HuH-7.5 (cell line): Measurements from ENCODE around the gene TPCN2.
"Not testable (repeated sequence)": the region's sequence is repeated elsewhere in the genome, so short reads cannot be mapped to it uniquely, and the experiment has no call there.

ENCODE experiments used
- DNase-seq: peaks from one replicate; pipeline ENCODE4 v3.0.0; 2011; ENCODE audit warnings: low spot score

The TPCN2 gene

DNA sequence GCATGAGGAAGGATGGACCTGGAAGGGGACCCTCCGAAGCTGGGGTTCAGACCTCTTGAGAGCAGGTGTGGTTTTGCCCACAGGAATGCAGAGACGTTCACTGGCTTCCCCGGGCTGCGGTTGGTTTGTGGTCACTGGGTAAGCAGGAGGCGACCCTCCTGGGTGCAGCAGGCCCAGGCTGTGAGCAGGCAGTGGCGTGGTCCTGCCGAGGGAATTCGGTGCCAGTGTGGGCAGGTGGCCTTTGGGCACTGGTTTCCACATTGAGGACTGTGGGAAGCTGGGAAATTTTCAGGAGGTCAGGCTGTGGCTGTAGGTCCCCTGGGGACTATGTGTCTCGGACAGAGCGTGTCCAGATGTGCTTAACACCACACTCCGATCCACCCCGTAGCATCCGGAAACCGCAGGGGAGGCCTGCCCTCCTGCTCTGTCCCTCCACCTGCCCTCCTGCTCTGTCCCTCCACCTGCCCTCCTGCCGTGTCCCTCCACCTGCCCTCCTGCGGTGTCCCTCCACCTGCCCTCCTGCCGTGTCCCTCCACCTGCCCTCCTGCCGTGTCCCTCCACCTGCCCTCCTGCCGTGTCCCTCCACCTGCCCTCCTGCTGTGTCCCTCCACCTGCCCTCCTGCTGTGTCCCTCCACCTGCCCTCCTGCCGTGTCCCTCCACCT is 27.5 kb downstream of the TPCN2 start:
- no peak for DNase-seq

DNA sequence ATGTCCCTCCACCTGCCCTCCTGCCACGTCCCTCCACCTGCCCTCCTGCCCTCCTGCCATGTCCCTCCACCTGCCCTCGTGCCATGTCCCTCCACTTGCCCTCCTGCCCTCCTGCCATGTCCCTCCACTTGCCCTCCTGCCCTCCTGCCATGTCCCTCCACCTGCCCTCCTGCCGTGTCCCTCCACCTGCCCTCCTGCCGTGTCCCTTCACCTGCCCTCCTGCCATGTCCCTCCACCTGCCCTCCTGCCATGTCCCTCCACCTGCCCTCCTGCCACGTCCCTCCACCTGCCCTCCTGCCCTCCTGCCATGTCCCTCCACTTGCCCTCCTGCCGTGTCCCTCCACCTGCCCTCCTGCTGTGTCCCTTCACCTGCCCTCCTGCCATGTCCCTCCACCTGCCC is 28.2 kb downstream of the TPCN2 start:
- not testable (repeated sequence) for DNase-seq

DNA sequence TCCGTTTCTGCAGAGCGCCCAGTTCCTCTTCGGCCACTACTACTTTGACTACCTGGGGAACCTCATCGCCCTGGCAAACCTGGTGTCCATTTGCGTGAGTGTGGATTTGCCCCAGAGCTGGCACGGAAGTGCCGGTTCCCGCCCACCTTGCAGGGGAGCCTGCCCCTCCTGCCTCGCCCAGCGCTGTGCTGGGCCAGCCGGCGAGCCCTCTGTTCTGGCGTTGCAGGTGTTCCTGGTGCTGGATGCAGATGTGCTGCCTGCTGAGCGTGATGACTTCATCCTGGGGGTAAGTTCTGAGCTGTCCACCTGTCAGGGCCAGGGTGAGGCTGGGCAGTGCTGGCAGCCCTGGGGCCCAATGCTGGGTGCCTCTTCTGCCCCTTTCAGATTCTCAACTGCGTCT is 29.8 kb downstream of the TPCN2 start:
- DNase-seq: no peak

DNA sequence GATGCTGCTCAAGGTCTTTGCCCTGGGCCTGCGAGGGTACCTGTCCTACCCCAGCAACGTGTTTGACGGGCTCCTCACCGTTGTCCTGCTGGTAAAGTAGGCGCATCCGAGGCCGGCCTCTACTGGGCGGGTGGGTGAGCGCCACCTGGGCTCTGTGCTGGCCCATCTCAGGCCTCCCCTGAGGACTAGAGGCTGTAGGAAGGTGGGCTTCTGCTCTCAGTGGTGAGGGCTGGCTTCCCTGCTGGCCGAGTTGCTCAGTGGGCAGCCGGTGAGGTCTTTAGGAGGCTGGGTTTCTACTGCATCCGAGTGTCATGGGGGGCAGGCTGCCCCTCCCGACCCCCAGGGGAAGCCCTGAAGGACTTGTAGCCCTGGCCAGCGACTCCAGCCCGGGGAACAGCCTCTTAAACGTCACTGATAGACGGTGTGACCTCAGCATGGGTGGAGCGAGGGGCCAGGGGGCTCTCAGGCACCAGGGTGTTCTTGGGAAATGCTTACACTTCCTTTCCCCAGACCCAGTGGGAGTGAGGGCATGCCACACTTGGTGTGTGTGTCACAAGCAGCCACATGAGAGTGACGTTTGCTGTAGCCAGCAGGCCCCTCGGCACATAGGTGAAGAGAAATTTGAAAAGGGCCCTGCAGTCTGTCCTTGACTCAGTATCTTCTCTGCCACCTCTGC is 30.3 kb downstream of the TPCN2 start:
- DNase-seq: no peak

DNA sequence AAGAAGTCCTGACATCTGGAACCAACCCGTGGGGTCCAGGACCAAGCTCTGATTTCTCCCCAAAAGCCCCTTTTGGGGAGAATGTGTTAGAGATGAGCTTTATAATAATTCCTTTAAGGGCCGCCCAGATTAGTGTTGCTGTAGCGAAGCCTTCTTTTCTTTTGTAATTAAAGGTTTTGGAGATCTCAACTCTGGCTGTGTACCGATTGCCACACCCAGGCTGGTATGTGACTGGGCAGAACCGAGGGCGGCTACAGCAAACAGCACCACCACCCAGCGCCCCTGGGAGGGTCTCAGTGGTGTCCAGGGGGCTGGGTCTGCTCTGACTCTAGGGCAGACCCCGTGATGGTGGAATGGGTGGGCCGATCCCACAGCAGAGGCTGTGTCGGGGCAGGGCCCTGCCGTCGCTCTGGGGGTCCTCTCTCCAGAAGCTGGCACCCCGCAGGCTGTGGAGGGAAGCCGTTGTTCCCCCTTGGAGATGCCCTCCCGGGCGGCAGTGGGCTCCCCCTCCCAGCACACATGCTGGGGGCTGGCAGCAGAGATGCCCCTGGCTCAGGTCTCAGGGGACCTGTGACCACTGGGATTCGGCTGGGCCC is 31.0 kb downstream of the TPCN2 start:
- DNase-seq: no peak

DNA sequence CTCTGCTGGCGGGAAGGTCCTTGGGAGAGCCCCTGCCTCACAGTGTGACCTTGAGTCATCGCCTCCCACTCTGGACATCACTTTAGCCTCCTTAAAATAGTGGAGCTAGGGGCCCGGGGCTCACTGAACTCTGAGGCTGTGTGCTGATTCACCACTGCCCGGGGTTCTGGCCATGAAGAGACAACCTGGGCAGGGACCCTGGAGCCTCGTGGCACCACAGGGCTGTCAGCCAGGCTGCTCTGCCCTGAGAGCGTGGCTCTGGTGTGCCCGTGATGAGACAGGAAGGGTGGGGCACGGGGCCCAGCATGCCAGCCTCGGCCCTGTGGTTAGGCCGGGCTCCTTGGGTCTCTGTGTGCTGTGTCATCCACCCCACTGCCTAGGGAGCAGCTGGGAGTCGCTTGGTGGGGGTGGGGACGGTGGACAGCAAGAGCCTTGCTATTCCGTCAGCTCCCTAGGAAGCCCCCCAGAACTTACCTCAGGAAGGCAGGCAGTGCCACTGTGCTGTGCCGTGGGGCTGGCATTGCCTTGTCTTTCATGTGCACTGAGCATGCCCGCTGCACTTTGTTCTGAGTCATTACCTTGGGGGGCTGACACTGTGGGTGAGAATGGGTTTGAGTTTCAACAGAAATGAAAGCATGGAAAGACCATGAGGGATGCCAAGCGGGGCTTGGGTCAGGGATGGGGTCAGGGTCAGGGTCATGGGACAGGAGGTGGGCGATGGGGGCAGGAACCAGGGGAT is 31.7 kb downstream of the TPCN2 start:
- DNase-seq: no peak

DNA sequence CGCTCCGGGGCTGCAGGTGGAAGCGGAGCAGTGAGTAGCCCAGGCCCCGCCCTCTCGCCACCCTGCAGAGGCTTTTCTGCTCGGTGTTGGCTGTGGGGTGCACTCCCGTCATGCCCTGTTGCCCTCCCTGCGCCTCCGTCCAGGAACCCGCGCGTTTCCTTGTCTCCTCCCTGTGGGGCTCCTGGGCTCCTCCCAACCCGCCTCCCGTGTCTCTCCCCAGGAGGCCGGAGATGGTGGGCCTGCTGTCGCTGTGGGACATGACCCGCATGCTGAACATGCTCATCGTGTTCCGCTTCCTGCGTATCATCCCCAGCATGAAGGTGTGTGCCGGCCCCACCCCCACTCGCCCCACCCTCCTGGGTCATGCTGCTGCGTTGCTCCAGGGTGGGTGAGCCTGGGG is 32.4 kb downstream of the TPCN2 start:
- DNase-seq: no peak

DNA sequence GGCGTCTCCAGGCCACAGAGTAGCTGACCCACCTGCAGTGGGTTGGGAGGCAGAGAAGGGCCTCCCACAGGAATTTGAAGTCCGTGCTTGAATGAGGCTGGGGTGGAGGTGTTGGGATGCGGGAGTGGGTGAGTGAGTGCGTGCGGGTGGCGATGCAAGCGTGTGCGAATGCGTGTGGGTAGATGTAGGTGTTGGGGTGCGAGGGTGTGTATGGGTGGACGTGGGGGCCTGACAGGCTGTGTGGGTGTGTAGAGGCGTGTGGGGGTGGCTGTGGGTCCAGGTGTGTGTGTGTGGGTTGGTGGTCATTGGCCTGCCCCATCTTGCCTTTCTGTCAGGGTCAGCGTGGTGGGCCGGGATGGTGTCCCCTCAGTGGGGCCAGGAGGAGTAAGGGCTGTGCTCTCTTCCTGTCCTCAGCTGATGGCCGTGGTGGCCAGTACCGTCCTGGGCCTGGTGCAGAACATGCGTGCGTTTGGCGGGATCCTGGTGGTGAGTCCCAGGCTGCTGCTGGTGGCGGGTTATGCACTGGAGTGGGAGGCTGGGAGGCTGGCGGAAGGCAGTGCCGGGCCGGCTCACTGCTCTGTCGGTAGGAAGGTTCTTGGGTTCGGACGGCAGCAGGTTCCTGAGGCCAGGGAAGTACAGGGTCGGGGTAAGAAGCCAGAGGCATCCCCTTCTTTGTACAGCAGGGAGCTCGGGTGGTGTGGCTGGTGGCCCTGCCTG is 35.0 kb downstream of the TPCN2 start:
- no peak for DNase-seq

DNA sequence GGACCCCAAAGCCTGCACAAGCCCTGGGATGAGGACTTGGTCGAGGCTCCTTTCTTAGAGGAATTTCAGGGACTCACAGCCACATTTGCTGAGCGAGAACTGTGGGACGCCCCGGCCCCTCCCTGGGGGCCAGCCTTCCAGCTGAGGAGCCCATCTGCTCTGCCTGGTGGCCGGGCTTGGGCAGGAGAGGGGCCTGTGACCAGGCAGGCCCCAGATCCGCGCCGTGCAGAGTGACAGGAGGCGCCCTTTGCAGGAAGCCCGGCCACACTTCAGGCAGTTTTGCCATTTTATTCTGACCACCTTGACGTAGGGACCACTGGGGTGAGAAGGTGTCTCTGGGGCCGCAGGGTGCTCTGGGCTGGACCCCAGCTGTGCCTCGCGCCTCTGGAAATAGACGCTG is 35.6 kb downstream of the TPCN2 start:
- no peak for DNase-seq

DNA sequence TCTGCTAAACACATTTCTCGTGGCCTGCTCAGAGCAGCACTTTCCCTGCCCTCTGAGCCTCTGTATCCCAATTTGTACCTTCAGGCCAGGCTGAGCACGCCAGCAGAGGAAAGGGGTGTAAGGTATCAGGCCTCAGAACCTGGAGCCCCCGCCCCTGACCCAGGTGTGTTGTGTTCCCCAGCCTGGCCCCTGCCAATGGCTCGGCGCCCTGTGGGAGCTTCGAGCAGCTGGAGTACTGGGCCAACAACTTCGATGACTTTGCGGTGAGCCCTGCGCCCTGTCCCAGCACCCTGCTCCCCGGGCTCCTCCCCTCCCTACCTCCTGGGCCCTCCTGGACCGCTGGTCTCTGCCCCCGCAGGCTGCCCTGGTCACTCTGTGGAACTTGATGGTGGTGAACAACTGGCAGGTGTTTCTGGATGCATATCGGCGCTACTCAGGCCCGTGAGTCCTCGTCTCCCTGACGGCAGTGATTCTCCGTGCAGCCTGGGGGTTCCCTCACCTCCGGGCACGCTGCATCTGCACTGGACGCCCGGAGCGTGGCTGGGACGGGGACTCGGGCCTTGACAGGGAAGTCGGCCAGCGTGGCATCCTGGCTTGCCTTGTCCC is 36.9 kb downstream of the TPCN2 start:
- no peak for DNase-seq

DNA sequence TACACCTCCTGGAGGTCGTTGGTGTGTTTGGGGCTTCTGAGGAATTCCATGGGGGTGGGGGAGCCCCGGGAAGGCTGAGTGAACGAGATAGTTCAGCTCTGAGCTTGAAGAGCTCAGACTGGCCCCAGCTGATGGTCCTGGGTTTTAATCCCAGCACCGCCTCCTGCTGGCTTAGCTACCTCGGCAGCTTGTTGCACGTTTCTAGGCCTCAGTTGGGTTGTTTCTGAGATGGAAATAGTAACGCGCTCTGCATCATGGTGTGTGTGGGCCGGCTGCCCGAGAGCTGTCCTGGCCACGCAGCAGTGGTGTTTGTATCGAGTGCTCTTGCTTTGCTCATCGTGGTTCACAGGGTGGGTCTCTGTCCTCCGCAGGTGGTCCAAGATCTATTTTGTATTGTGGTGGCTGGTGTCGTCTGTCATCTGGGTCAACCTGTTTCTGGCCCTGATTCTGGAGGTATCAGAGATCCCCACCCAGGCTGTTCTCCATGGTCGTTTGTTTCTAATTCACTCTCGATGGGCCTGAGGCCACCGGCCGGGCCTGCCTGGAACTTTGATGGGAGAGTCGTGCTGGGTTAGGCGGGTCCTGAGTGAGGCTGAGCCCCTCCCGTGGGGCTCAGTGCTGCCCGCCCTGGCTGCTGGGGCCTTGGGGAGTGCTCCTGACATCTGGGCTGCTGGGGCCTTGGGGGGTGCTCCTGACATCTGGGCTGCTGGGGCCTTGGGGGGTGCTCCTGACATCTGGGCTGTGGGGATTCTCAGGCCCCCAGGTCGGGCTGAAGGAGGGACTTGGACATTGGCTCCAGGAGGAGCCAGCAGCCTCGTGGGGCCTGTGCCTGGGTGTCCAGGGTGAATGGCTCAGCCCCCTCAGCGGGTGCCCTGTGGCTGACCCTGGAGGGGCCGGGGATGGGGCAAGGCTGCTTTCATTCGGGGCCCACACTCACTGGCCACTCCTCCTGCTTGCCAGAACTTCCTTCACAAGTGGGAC is 37.7 kb downstream of the TPCN2 start:
- no peak for DNase-seq

DNA sequence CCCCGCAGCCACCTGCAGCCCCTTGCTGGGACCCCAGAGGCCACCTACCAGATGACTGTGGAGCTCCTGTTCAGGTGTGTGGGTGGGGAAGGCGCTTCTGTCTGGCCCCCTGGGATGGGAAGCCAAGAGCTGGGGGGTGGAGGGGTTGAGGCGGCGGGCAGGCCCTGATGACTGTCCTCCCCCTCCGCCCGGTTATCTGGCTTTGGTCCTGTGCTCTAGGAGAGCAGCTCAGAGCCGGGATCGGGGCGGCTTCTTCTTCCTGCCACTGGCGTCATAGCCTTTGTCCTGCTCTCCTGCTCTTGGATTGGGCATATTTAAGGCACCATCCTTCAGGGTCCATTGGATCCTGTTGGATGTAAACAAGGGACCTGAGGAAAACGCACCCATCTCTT is 38.4 kb downstream of the TPCN2 start:
- DNase-seq: no peak

DNA sequence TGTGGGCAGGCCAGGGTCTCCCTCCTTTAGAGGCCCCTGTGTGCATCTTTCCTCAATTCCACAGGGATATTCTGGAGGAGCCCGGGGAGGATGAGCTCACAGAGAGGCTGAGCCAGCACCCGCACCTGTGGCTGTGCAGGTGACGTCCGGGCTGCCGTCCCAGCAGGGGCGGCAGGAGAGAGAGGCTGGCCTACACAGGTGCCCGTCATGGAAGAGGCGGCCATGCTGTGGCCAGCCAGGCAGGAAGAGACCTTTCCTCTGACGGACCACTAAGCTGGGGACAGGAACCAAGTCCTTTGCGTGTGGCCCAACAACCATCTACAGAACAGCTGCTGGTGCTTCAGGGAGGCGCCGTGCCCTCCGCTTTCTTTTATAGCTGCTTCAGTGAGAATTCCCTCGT is 39.1 kb downstream of the TPCN2 start:
- no peak for DNase-seq

DNA sequence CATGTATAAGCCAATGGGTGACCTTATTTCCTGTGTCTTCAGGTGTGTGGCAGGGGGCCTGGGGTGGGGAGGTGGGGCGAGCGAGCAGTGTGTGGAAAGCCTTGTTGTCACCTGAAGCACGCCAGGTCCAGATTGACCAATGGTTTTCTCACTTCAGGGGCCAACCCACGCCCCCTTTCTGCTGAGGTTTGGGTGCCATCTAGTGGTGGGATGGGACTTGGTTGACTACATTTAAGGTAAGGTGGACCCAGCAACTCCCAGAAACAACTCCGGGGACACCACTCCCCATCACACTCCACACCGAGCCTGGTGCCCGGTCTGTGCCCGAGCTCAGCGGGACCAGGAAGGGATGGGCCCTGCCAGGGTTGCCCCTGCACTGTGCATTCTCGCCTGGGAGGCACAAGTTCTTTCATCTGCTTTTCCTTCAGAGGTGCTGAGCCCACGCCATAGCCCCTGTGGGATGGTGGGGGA is 40.0 kb downstream of the TPCN2 start:
- DNase-seq: peak; percentile 100

DNA sequence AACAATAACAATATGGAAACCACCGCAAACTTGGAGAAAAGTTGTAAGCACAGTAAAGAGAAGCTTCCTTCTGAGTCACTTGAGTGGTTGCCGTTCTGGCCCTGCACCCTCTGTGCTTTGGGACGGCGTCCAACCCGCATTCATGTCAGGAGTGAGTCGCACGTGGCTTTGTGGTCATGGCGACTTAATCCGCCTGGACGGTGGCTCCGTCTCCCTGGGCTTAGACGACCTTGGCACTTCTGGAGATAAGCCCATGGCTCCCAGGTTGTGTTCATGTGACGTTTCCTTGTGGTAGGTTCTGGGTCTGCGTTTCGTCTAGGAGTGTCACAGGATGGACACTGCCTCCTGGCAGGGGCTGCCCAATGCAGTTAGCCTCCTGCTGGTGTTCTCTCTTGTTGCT is 40.5 kb downstream of the TPCN2 start:
- no peak for DNase-seq

DNA sequence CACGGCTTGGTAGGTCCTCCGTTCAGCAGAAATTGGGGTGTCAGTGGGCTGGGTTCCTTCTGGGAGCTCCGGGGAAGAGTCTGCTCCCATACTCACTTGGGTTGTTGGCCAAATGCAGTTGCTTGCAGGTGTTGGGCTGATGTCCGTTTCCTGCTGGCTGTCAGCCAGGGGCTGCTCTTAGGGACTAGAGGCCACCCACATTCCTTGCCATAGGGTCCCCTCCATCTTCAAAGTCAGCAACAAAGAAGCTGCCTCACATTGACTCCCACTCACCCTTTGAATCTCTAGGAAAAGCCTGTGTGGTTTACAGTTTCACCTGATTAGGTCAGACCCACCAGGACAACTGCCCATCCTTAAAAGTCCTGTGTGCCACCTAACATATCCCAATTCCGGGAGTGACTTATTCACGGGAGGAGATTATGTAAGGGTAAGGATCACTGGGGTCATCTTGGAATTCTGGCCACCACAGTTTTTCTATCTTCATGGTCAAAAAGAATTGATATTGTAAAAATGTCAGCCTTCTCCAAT is 43.0 kb downstream of the TPCN2 start:
- no peak for DNase-seq

DNA sequence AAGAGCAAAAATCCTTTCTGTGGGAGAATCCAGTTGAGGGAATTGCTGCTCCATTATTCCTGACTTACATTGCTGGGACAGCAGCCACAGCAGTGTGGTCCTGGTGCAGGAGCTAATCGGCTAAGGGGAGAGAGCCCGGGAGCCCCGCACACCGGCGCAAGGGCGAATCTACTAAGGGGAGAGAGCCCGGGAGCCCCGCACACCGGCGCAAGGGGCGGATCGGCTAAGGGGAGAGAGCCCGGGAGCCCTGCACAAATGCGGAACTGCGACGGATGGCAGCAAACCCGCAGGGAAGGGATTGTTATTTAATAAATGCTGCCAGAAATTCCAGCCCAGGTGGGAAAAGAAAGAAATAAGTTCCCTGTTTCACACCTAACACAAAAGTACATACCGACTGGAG is 43.5 kb downstream of the TPCN2 start:
- no peak for DNase-seq

DNA sequence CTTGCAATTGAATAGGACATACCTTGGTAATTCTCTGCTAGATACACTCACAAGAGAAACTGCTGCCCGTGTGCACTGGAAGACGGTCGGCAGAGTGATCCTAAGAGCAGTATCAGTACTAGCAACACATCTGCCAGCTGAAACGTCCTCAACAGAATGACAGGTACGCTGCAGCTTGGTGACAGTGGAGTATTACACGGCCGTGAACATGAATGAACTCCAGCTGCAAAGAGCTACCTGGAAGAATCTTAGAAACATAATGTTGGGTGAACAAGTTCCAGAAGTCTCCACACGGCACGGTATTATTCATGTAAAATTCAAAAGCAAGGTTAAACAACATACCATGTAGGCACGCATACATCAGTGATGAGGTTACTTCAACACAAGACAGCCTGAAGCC is 44.4 kb downstream of the TPCN2 start:
- DNase-seq: no peak

DNA sequence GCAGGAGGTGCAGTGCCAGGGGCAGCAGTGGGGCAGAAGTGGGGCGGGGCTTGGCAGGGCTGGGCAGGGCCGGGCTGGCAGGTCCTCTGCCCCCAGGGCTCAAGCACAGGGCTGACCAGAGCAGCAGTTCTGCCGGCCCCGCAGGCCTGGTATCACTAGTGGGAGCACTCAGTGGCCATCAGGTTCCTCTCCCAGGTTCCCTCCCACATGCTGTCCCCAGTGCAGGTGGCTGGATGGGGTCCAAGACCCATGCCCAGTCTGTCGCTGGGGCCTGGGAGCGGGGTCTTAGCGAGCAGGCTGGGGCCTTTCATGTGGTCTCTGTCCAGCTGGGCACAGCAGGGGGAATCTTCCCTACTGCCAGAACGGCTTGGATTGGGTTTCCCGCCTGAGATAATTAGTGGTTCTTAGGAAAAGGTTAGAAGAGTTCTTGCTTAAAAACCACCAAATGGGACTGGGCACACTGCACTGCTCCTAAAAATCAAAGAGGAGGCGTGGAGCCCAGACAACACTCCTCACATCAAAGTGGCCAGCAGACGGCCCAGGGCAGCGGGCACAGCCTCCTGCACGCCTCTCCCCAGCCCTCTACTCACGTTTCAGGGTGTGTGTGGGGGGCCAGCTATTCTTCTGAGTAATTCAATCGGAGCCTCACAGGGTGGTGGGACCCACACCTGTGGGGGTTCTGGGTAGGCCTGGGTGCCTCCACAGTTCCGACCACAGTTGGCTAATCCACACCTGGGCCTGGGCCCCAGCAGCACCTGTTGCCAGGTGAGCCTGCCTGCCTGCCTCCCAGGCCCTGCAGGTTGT is 45.6 kb downstream of the TPCN2 start:
- no peak for DNase-seq

DNA sequence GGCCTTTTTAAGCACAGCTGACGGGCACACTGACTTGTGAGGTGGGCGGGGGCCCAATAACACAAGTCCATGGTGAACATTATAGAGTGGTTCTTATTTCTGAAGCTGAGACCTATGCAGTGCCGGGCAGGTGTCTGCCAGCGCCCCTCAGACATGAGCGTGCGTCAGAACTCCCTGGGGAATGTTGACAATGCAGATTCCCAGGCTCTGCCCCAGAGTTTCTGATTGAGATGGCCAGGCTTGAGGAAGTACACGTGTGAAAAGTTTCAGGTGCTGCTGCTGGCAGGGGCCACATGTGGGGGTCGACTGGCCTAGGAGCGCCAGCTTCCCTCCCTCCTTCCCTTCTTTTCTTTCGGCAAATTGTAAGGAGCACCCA is 46.2 kb downstream of the TPCN2 start:
- DNase-seq: no peak
